H1 (cell line): ENCODE data around the gene AIFM3. TPM values are rescaled to one million over a fixed set of nuclear protein-coding genes. Genes with fewer than 3 reads are reported as not detected.

ENCODE experiments used
- CBX8 ChIP-seq: fragments of 300-800, 300-1000 bp; sonication (generic); IDR thresholded peaks from 2 replicates; pipeline ENCODE4 v1.7.1; 2016; ENCODE audit warnings: low read depth, low read length, borderline replicate concordance
- HDAC2 ChIP-seq, 2 experiments: fragments of 300-600 bp in 1 of 2; sonication (generic) in 1 of 2; IDR thresholded peaks; 2 replicates each; pipeline ENCODE4 v1.6.1; 2011 to 2012; ENCODE audit warnings: low read depth in 2 of 2, low read length in 2 of 2, mild to moderate bottlenecking in 2 of 2, moderate library complexity in 2 of 2, borderline replicate concordance in 1 of 2, inconsistent platforms in 1 of 2
- NRF1 ChIP-seq: IDR thresholded peaks from 2 replicates; pipeline ENCODE4 v1.6.1; 2011; ENCODE audit warnings: mild to moderate bottlenecking, low read depth, low read length, improper control_type of control experiment
- POU5F1 ChIP-seq: IDR thresholded peaks from 2 replicates; pipeline ENCODE4 v1.6.1; 2011; ENCODE audit warnings: low read depth, mild to moderate bottlenecking, low read length, moderate library complexity
- RAD21 ChIP-seq, 2 experiments: IDR thresholded peaks in 1 of 2; conservative IDR thresholded peaks in 1 of 2; 2 replicates each; pipeline ENCODE4 v1.6.1; 2011; ENCODE audit warnings: low read depth in 2 of 2, low read length in 2 of 2, improper control_type of control experiment in 1 of 2, inconsistent platforms in 1 of 2, mild to moderate bottlenecking in 1 of 2, moderate library complexity in 1 of 2
- RBBP5 ChIP-seq: IDR thresholded peaks from 2 replicates; pipeline ENCODE4 v1.7.1; 2012; ENCODE audit warnings: low read depth, mild to moderate bottlenecking, inconsistent platforms, low read length, moderate library complexity, borderline replicate concordance
- SRF ChIP-seq: IDR thresholded peaks from 2 replicates; pipeline ENCODE4 v1.6.1; 2011; ENCODE audit warnings: mild to moderate bottlenecking, low read depth, low read length, moderate library complexity
- SUZ12 ChIP-seq: fragments of 200-600 bp; sonication (generic); IDR thresholded peaks from 2 replicates; pipeline ENCODE4 v1.6.1; 2012; ENCODE audit warnings: mild to moderate bottlenecking, inconsistent platforms, low read length, moderate library complexity, mixed read lengths
- polyA plus RNA-seq, 7 experiments: library from polyadenylated mRNA; depleted of rRNA in 3 of 7; stranded (reverse) in 5 of 7; unstranded in 2 of 7; fragments of >200 nt in 5 of 7; fragments of 200-250 nt in 2 of 7; gene quantifications; 1 replicate in 5 of 7; 2 replicates in 1 of 7; 4 replicates in 1 of 7; pipeline versions ENCODE4 v1.2.1 to v1.2.3, GENCODE V29; 2011 to 2013; ENCODE audit warnings: missing spikeins in 2 of 7, mixed read lengths in 2 of 7
- total RNA-seq: library from RNA; stranded (reverse); fragmentation: NEBNext Ultra II Directional; extraction: Animal tissue kit (Norgen Biotek cat#: 25700); gene quantifications from 2 replicates; pipeline ENCODE4 v1.2.1, GENCODE V29; 2021
- TF ChIP-seq, protein P1 (sequence below): fragments of 300-600 bp; sonication (generic); IDR thresholded peaks from 2 replicates; pipeline ENCODE4 v1.7.1; 2012; ENCODE audit warnings: low read length, moderate library complexity, mild to moderate bottlenecking, inconsistent platforms; ENCODE audit not compliant: insufficient replicate concordance

The AIFM3 gene
- total and polyA plus RNA-seq, 2 of the 8 experiments (the other 6 are each of a cell fraction or from before 2014, with no cell fraction given) = 0.86 to 1.4 TPM

DNA sequence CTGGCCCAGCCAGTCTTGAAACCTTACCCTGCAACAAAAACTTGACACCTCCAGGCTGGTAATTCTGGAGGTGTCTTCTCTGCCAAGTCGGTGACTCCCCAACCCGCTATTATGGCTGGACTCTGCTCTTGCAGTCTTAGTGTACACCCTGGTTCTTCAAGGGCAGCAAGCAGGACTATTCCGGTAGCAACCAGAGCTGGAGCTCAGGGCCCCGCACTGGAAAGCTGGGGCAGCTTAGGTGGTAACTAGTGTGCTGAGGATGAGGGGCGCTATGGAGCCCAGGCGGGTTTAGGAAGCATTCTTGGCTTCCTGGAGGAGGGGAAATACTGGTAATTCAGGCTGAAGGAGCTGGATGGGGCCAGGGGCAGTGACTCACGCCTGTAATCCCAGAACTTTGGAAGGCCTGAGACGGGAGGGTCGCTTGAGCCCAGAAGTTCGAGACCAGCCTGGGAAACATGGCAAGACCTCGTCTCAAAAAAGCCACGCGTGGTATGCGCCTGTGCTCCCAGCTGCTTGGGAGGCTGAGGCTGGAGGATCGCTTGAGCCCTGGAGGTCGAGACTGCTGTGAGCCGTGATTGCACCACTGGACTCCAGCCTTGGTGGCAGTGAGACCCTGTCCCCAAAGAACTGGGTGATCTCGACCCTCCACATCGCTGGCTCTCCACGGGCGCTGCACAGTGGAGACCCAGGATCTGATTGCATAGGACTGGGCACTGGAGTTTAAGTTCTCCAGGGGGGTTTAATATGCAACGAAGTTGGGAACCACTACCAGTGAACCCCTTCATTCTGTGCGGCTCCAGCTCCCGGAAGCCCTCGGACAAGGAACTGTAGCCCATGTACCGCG, 10.6 kb upstream of the AIFM3 start (continued):
- TF ChIP-seq HDAC2 (IDR thresholded peaks at IDR 0.05; ENCODE audit: borderline replicate concordance in 1 of 2, low read depth in 2 of 2, low read length in 2 of 2) (no peak), SRF (no peak), RAD21 (IDR thresholded peaks at IDR 0.05 in 1 of 2, conservative IDR thresholded peaks at IDR 0.05 in 1 of 2; ENCODE audit: low read depth in 2 of 2, low read length in 2 of 2) (peak in 1 of 2 experiments; percentile 21; a peak in 1 of 4 replicates), SUZ12 (no peak), NRF1 (no peak), POU5F1 (no peak), RBBP5 (no peak), CBX8 (no peak)
- TF ChIP-seq, protein P1, sequence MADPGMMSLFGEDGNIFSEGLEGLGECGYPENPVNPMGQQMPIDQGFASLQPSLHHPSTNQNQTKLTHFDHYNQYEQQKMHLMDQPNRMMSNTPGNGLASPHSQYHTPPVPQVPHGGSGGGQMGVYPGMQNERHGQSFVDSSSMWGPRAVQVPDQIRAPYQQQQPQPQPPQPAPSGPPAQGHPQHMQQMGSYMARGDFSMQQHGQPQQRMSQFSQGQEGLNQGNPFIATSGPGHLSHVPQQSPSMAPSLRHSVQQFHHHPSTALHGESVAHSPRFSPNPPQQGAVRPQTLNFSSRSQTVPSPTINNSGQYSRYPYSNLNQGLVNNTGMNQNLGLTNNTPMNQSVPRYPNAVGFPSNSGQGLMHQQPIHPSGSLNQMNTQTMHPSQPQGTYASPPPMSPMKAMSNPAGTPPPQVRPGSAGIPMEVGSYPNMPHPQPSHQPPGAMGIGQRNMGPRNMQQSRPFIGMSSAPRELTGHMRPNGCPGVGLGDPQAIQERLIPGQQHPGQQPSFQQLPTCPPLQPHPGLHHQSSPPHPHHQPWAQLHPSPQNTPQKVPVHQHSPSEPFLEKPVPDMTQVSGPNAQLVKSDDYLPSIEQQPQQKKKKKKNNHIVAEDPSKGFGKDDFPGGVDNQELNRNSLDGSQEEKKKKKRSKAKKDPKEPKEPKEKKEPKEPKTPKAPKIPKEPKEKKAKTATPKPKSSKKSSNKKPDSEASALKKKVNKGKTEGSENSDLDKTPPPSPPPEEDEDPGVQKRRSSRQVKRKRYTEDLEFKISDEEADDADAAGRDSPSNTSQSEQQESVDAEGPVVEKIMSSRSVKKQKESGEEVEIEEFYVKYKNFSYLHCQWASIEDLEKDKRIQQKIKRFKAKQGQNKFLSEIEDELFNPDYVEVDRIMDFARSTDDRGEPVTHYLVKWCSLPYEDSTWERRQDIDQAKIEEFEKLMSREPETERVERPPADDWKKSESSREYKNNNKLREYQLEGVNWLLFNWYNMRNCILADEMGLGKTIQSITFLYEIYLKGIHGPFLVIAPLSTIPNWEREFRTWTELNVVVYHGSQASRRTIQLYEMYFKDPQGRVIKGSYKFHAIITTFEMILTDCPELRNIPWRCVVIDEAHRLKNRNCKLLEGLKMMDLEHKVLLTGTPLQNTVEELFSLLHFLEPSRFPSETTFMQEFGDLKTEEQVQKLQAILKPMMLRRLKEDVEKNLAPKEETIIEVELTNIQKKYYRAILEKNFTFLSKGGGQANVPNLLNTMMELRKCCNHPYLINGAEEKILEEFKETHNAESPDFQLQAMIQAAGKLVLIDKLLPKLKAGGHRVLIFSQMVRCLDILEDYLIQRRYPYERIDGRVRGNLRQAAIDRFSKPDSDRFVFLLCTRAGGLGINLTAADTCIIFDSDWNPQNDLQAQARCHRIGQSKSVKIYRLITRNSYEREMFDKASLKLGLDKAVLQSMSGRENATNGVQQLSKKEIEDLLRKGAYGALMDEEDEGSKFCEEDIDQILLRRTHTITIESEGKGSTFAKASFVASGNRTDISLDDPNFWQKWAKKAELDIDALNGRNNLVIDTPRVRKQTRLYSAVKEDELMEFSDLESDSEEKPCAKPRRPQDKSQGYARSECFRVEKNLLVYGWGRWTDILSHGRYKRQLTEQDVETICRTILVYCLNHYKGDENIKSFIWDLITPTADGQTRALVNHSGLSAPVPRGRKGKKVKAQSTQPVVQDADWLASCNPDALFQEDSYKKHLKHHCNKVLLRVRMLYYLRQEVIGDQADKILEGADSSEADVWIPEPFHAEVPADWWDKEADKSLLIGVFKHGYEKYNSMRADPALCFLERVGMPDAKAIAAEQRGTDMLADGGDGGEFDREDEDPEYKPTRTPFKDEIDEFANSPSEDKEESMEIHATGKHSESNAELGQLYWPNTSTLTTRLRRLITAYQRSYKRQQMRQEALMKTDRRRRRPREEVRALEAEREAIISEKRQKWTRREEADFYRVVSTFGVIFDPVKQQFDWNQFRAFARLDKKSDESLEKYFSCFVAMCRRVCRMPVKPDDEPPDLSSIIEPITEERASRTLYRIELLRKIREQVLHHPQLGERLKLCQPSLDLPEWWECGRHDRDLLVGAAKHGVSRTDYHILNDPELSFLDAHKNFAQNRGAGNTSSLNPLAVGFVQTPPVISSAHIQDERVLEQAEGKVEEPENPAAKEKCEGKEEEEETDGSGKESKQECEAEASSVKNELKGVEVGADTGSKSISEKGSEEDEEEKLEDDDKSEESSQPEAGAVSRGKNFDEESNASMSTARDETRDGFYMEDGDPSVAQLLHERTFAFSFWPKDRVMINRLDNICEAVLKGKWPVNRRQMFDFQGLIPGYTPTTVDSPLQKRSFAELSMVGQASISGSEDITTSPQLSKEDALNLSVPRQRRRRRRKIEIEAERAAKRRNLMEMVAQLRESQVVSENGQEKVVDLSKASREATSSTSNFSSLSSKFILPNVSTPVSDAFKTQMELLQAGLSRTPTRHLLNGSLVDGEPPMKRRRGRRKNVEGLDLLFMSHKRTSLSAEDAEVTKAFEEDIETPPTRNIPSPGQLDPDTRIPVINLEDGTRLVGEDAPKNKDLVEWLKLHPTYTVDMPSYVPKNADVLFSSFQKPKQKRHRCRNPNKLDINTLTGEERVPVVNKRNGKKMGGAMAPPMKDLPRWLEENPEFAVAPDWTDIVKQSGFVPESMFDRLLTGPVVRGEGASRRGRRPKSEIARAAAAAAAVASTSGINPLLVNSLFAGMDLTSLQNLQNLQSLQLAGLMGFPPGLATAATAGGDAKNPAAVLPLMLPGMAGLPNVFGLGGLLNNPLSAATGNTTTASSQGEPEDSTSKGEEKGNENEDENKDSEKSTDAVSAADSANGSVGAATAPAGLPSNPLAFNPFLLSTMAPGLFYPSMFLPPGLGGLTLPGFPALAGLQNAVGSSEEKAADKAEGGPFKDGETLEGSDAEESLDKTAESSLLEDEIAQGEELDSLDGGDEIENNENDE = no peak
